ENCODE results near the gene ITM2B. TPM values are rescaled to one million over a fixed set of nuclear protein-coding genes. Genes with fewer than 3 reads are reported as not detected.

ITM2B gene
- total and polyA plus RNA-seq, 12 donors, result 229 to 1,235 (median 697) TPM

DNA sequence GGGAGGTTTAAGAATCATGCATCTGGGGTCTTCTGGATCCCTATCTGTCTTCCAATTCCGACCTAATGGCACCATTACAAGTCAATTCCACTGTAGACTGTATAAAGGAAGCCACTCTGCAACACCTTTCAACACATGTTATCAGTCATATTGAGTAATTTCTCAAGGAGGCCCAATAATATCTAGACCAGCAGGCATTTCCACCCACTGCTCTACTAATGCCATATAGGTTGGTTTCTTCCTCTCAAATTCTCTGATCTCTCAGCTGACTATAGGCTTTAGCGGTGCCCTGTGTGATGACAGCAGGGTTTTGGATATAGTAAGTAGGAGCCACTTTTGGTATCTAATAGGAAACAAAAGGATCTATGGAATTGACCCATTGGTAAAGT is 12.4 kb upstream of the ITM2B start:
- H3K9me3 ChIP-seq (replicated peaks in 1 of 3), result no peaks in the 10 kb centered on the region
- no peak overlapping the region for H3K4me3 ChIP-seq
- H3K27ac ChIP-seq, result peak overlapping the region in 2 of 5 donors; percentile 75 to 84
- intact Hi-C loops (cut with DNase I), result no loop called here
- DNase-seq, result no peak
- H3K4me1 ChIP-seq (replicated peaks in 1 of 2), result peaks cover 0 to 21% of the 10 kb centered on the region in 2 donors
- TF ChIP-seq, protein P1, sequence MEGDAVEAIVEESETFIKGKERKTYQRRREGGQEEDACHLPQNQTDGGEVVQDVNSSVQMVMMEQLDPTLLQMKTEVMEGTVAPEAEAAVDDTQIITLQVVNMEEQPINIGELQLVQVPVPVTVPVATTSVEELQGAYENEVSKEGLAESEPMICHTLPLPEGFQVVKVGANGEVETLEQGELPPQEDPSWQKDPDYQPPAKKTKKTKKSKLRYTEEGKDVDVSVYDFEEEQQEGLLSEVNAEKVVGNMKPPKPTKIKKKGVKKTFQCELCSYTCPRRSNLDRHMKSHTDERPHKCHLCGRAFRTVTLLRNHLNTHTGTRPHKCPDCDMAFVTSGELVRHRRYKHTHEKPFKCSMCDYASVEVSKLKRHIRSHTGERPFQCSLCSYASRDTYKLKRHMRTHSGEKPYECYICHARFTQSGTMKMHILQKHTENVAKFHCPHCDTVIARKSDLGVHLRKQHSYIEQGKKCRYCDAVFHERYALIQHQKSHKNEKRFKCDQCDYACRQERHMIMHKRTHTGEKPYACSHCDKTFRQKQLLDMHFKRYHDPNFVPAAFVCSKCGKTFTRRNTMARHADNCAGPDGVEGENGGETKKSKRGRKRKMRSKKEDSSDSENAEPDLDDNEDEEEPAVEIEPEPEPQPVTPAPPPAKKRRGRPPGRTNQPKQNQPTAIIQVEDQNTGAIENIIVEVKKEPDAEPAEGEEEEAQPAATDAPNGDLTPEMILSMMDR (IDR thresholded peaks at IDR 0.05), result no peak
- no peak for TF ChIP-seq POLR2A (IDR thresholded peaks at IDR 0.05)
- no peaks in the 10 kb centered on the region for H3K27me3 ChIP-seq
- no peaks in the 10 kb centered on the region for H3K36me3 ChIP-seq (replicated peaks in 1 of 2)
- 84 to 98% (median 92%) methylated on average over 2 of the region's 2 CpGs for WGBS, 4 donors

DNA sequence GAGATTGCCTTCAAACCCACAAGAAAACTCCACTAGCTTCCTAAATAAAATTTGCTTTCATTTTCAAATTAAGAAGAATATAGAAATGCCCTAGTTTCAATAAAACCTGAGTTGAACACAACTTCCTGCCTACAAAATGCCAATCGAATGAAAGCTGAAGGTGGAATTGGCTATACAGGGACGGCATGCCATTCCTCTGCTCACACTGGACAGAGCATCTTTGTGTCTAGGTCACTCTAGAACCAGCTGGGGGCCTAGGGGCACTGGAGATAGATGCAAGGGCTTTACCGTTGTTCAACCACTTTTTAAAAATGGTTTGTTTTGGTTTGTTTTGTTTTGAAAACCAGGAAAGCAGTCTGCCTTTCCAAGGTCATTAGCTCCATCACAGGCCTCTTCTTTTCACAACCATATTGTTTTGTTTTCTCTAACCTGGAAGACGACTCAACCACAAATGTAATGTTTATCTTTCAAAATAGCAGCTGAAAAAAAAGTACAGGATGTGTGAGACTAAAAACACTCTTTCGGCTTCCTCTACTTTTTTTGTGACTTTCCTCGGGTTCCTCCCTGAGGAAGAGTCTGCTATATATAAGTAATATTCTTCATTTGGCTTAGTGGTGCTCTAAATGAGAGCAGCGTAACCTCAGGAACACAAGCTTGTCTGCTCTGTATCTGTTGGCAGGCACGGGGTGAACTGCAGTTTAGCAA is 11.9 kb upstream of the ITM2B start:
- TF ChIP-seq POLR2A (IDR thresholded peaks at IDR 0.05), result no peak
- TF ChIP-seq, protein P1 (IDR thresholded peaks at IDR 0.05), result no peak
- WGBS, 4 donors, result 34 to 39% (median 38%) methylated on average over 8 of the region's 8 CpGs
- no peak for DNase-seq
- Histone ChIP-seq H3K4me3 (no peak overlapping the region), H3K36me3 (replicated peaks in 1 of 2) (no peaks in the 10 kb centered on the region), H3K9me3 (replicated peaks in 1 of 3) (no peaks in the 10 kb centered on the region), H3K4me1 (replicated peaks in 1 of 2) (peaks cover 0 to 21% of the 10 kb centered on the region in 2 donors), H3K27ac (peak overlapping the region in 3 of 5 donors; percentile 3 to 84 (median 75)), H3K27me3 (no peaks in the 10 kb centered on the region)
- intact Hi-C loops (cut with DNase I), result no loop called here

DNA sequence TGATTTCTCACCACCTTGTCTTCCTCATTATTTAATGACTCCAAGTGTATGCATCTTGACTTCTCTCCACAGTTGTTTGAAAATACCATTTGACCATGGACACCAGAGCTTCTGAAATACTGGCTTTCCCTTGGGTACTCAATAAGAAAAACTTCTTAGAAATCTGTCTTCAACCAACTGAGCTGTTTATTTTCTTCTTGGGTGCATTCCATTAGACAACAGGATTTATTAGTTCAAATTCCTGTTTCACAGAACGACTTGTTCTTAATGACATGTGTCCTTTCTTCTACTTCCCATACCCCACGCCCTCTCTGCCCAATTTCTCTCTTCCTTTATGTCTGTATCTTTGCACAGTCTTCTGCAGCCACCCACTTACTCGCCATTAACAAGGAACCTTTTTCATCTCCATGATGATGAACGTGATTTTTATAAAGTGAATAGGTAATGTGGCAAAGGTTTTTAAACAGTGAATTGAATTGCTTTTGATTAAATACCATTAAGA is 11.3 kb upstream of the ITM2B start:
- Histone ChIP-seq H3K27ac (peak overlapping the region; percentile 15 to 84 (median 73)), H3K9me3 (replicated peaks in 1 of 3) (no peaks in the 10 kb centered on the region), H3K36me3 (replicated peaks in 1 of 2) (no peaks in the 10 kb centered on the region), H3K4me3 (peak overlapping the region in 2 of 4 donors; percentile 20 to 31), H3K4me1 (replicated peaks in 1 of 2) (peaks cover 0 to 21% of the 10 kb centered on the region in 2 donors), H3K27me3 (no peaks in the 10 kb centered on the region)
- no peak for TF ChIP-seq POLR2A (IDR thresholded peaks at IDR 0.05)
- TF ChIP-seq, protein P1 (IDR thresholded peaks at IDR 0.05), result no peak
- no peak for DNase-seq
- intact Hi-C loops (cut with DNase I), result no loop called here
- WGBS, 4 donors, result 52 to 66% (median 56%) methylated on average over 4 of the region's 4 CpGs

DNA sequence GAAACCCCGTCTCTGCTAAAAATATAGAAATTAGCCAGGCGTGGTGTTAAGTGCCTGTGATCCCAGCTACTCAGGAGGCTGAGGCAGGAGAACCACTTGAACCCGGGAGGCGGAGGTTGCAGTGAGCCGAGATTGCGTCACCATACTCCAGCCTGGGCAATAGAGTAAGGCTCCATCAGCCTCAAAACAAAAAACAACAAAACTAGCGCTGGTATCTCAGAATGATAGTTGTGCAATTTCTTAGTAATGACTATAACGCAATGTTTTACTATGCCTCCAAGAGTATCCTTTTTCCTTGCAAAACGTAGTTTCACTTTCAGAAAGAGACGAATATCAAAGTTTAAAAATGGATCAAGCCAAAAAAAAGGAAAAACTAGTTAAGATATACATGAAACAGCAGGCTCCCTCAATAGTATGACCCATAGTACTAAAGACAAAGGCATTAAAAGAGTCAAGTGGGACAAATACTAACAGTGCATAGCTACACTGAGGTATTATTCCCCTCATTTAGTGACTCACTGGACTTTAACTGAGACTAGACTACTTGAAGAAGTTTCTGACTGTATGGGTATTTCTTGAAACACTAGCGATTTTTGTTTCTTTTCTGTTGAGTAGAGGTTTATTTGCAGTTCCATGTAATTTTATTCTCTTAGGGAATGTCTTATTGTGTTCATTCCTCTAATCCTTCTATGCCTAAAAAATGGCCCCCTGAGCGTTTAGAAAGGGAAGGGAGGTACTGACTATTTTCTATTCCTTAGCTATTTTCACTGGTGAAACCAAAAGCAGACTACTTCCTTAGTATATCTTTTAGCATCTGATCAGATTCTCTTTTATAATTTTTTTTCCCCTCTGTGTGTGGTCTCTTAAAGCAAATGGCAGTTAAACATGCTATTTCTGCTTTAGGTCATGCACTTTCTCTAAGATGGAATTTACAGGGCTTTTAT is 10.4 kb upstream of the ITM2B start:
- Histone ChIP-seq H3K36me3 (replicated peaks in 1 of 2) (no peaks in the 10 kb centered on the region), H3K9me3 (replicated peaks in 1 of 3) (no peaks in the 10 kb centered on the region), H3K4me3 (peak overlapping the region in 2 of 4 donors; percentile 20 to 31), H3K27me3 (no peaks in the 10 kb centered on the region), H3K27ac (peak overlapping the region; percentile 15 to 84 (median 73)), H3K4me1 (replicated peaks in 1 of 2) (peaks cover 0 to 21% of the 10 kb centered on the region in 2 donors)
- peak in 4 of 7 donors; percentile 25 to 62 (median 40) for DNase-seq
- 47 to 54% (median 49%) methylated on average over 12 of the region's 12 CpGs for WGBS, 4 donors
- intact Hi-C loops (cut with DNase I), result no loop called here
- TF ChIP-seq, protein P1 (IDR thresholded peaks at IDR 0.05), result no peak
- TF ChIP-seq POLR2A (IDR thresholded peaks at IDR 0.05), result no peak

All from adrenal gland (tissue), 12 donors.